ENCODE data around the gene EFNA5. TPM values are rescaled to one million over a fixed set of nuclear protein-coding genes. Genes with fewer than 3 reads are reported as not detected.
"Not testable (repeated sequence)": the region's sequence is repeated elsewhere in the genome, so short reads cannot be mapped to it uniquely, and the experiment has no call there.

The EFNA5 gene
- total RNA-seq, 1 donor from 2014 or later, result 9.2 TPM

GRCh38 chr5:107466233-107466769, 204.4 kb downstream of the EFNA5 start:
- DNase-seq (ENCODE audit: low spot score), result no peak

GRCh38 chr5:107464876-107465275, 205.9 kb downstream of the EFNA5 start:
- DNase-seq (ENCODE audit: low spot score), result no peak

- no peak for DNase-seq (ENCODE audit: low spot score)
These were observed 206.3 kb downstream of the EFNA5 start for GRCh38 chr5:107464416-107464815.

GRCh38 chr5:107463731-107464130, 207.0 kb downstream of the EFNA5 start:
- no peak for DNase-seq (ENCODE audit: low spot score)

- DNase-seq (ENCODE audit: low spot score), result no peak
These were observed 209.0 kb downstream of the EFNA5 start for GRCh38 chr5:107461770-107462169.

GRCh38 chr5:107460789-107461188, 209.9 kb downstream of the EFNA5 start:
- no peak for DNase-seq (ENCODE audit: low spot score)

GRCh38 chr5:107459605-107460004, 211.1 kb downstream of the EFNA5 start:
- DNase-seq (ENCODE audit: low spot score), result no peak

GRCh38 chr5:107458322-107458721, 212.4 kb downstream of the EFNA5 start:
- no peak for DNase-seq (ENCODE audit: low spot score)

- no peak for DNase-seq (ENCODE audit: low spot score)
These were observed 212.9 kb downstream of the EFNA5 start for GRCh38 chr5:107457881-107458280.

- DNase-seq (ENCODE audit: low spot score), result no peak
These were observed 213.6 kb downstream of the EFNA5 start for GRCh38 chr5:107457138-107457537.

GRCh38 chr5:107456281-107456715, 214.4 kb downstream of the EFNA5 start:
- no peak for DNase-seq (ENCODE audit: low spot score)

- DNase-seq (ENCODE audit: low spot score), result no peak
These were observed 215.6 kb downstream of the EFNA5 start for GRCh38 chr5:107455111-107455544.

- DNase-seq (ENCODE audit: low spot score), result not testable (repeated sequence)
These were observed 218.9 kb downstream of the EFNA5 start for GRCh38 chr5:107451827-107452226.

- no peak for DNase-seq (ENCODE audit: low spot score)
These were observed 219.7 kb downstream of the EFNA5 start for GRCh38 chr5:107451028-107451427.

GRCh38 chr5:107450531-107450930, 220.2 kb downstream of the EFNA5 start:
- no peak for DNase-seq (ENCODE audit: low spot score)

- no peak for DNase-seq (ENCODE audit: low spot score)
These were observed 221.4 kb downstream of the EFNA5 start for GRCh38 chr5:107449369-107449768.

- no peak for DNase-seq (ENCODE audit: low spot score)
These were observed 223.2 kb downstream of the EFNA5 start for GRCh38 chr5:107447587-107447986.

GRCh38 chr5:107446972-107447371, 223.8 kb downstream of the EFNA5 start:
- no peak for DNase-seq (ENCODE audit: low spot score)

- DNase-seq (ENCODE audit: low spot score), result no peak
These were observed 226.4 kb downstream of the EFNA5 start for GRCh38 chr5:107444300-107444699.

GRCh38 chr5:107443897-107444296, 226.8 kb downstream of the EFNA5 start:
- DNase-seq (ENCODE audit: low spot score), result no peak

GRCh38 chr5:107442452-107442851, 228.3 kb downstream of the EFNA5 start:
- no peak for DNase-seq (ENCODE audit: low spot score)

GRCh38 chr5:107439832-107440231, 230.9 kb downstream of the EFNA5 start:
- no peak for DNase-seq (ENCODE audit: low spot score)

GRCh38 chr5:107437986-107438510, 232.7 kb downstream of the EFNA5 start:
- DNase-seq (ENCODE audit: low spot score), result no peak

Data from mesenteric fat pad (tissue), 1 donor.